NCI-H1694 treated with DMSO at 0.1 percent for 48 hours (cell line): ENCODE measurements around the gene YWHAB.

Experiments used
- DNase-seq: peaks from one replicate; lab custom pipeline; 2025; lab: John Stamatoyannopoulos, UW

Gene YWHAB

GRCh38 chr20:44914924-44915323 lies 29.4 kb downstream of the YWHAB start:
- no peak for DNase-seq

DNA sequence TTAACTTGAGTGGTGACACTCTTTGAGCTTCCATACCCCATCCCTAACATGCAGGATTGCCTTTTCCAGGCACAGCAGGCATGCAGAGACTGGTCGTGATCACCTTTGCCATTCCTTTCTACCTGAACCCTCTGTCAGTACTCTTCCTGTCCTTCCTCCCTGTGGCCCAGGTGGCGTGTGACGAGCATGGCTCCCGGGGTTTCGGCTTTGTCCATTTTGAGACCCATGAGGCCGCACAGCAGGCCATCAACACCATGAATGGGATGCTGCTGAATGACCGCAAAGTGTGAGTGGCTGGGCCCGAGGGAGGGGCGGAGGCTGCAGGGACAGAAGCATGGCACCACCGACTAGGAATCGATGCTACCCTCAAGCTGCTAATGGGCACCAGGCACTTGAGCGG lies 31.1 kb downstream of the YWHAB start:
- DNase-seq: no peak

- no peak for DNase-seq
Measured at GRCh38 chr20:44917399-44917798, 31.9 kb downstream of the YWHAB start.

DNA sequence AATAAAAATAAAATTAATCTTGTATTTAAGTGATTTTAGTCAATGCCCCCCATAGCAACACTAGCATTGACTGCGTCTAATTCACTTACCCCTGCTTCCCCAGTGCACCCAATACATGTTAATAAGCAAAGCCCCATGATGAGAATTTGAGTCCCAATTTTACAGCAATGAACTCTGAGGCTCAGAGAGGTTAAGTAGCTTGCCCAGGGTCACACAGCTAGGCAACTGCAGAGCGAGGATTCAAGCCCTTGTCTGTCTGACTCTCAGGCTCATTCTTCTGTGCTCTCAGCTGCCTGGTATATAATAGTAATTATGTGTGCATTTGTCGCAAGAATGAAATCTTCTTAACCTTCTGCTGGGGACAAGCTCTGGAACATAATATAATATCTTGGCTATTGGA lies 32.8 kb downstream of the YWHAB start:
- no peak for DNase-seq

- no peak for DNase-seq
Measured at GRCh38 chr20:44918761-44919160, 33.3 kb downstream of the YWHAB start.

- no peak for DNase-seq
Measured at GRCh38 chr20:44921447-44921846, 35.9 kb downstream of the YWHAB start.

GRCh38 chr20:44924541-44924940 lies 39.0 kb downstream of the YWHAB start:
- DNase-seq: no peak

GRCh38 chr20:44928595-44928994 lies 43.1 kb downstream of the YWHAB start:
- no peak for DNase-seq

DNA sequence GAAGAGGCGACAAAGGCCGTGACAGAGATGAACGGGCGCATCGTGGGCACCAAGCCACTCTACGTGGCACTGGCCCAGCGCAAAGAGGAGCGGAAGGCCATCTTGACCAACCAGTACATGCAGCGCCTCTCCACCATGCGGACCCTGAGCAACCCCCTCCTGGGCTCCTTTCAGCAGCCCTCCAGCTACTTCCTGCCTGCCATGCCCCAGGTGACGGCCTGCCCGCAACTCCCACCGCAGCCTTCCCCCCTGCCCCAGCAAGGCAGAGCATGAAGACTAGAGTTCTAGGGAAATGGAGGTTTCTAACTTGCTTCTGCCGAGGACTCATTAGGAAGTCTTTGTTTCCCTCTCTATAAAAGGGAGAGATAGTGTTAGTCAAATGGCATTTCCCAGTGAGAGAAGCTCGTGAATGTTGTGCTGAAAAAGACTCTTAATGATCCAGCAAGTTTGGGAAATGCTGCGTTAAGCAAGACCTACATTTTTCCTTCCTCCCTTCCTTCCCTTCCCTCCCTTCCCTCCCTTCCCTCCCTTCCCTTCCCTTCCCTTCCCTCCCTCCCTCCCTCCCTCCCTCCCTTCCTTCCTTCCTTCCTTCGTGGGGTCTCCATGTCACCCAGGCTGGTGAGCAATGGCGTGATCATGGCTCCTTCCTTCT lies 45.1 kb downstream of the YWHAB start:
- no peak for DNase-seq

DNA sequence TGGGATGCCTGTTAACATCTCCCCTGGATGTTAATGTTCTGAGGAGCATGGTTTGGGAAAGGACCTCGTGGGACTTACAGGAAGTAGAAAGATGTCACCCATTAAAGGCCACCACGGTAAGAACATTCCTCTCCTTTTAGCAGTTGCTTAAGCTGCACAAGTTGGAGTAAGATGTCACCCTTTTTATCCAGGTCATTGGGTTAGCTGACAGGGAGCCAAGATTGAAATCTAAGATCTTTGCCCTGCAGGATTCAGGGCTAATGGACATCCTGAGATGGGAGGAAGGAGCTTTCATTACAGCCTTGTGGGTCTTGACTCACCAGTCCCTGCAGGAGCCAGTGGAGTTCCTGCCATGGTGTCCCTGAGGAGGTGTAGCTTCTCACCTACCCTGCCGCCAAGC lies 46.4 kb downstream of the YWHAB start:
- no peak for DNase-seq

GRCh38 chr20:44932916-44933315 lies 47.4 kb downstream of the YWHAB start:
- DNase-seq: no peak

DNA sequence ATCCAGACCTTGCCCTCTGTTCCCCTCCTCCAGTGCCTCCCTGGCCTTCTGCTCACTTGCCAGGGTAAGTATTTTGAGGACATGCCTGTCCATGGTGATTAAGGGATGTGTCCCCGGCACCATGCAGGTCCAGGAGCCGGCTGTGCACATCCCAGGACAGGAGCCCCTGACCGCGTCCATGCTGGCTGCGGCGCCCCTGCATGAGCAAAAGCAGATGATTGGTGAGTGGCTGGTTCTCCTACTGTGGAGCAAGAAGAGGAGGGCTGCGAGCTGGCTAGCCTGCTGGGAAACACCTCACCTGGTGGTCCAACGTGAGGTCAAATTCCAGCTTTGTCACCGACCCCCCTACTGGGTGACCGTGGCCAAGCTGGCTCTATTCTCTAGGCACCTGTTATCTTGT lies 51.0 kb downstream of the YWHAB start:
- DNase-seq: no peak

- no peak for DNase-seq
Measured at GRCh38 chr20:44938637-44939036, 53.1 kb downstream of the YWHAB start.

GRCh38 chr20:44941120-44941691 lies 55.7 kb downstream of the YWHAB start:
- no peak for DNase-seq

- DNase-seq: no peak
Measured at GRCh38 chr20:44942264-44942973, 56.9 kb downstream of the YWHAB start.

GRCh38 chr20:44943828-44944227 lies 58.3 kb downstream of the YWHAB start:
- DNase-seq: no peak

DNA sequence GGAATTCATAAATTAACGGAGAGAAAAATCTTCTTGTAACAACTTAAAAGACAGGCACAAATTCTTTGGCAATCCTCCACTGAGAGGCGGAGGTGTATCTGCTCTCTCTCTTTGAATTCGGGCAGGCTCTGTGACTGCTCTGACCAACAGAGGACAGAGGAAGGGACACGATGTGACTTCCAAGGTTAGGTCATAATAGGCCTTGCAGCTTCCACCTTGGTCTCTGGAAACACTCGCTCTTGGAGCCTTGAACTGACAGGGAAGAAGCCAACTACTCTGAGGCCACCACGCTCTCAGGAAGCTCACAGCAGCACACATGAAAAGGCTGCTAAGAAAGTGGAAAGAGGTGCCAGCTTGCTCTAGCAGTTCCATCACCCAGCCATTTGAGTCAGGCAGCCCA lies 59.8 kb downstream of the YWHAB start:
- DNase-seq: no peak

DNA sequence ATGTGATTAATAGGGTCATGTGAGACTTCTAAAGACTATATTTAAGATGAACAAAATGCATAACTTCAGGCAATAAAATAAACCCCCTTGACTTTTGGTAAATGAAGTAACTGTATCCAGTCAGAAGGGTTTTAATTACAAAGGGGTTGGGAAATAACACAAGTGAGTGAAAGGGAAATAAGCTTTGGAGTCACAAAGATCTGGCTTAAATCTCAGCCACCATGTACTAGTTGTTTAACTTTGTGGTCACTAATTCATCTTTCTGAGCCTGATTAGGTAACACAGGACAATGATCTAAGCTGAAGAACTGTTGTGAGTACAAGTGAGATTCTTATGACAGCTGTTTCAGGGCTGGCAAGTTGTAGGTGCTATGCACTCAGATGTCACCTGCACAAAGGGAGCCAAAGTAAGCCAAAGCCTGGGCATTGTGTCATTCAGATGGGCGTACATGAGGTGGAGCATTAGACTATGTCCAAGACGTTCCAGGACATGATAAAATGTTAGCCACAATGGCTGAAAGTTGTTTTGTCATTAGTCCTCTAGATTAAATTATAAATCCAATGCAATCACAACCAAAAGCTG lies 60.9 kb downstream of the YWHAB start:
- no peak for DNase-seq

- DNase-seq: no peak
Measured at GRCh38 chr20:44948107-44948506, 62.6 kb downstream of the YWHAB start.

DNA sequence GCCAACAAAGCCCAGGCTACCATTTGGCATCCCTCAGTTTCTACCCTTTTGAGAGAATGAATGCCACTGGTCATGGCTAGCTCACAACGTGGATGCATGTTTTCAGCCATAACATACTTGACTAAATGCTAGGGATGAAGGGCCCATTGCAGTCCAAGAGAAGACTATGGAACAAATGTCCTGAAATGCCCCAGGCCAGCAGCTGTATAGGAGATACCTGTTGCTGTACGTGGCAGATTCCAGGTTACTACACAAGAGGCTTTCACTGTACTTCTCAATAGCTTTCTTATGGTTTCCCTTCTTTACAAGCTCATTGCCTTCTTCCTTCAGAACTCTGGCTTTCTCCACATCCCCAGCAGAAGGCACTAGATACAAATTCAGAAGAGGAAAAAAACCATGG lies 63.0 kb downstream of the YWHAB start:
- DNase-seq: no peak

DNA sequence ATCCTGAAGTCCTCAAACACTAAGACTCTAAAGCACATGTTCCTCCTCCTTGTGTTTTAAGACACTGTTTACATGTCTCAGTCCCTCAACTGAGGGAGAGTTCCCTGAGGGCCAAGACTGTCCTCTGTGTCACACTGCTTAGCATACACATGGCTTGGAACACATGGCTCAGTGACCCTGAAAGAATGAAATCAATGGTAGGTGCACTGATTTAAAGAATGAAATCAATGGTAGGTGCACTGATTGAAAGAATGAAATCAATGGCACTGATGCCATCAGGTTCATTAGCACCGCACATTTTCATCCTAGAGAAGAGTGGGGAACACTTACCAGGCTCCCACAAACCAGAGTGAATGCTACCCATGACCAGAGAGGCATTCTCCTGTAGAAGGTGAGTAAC lies 64.9 kb downstream of the YWHAB start:
- no peak for DNase-seq

DNA sequence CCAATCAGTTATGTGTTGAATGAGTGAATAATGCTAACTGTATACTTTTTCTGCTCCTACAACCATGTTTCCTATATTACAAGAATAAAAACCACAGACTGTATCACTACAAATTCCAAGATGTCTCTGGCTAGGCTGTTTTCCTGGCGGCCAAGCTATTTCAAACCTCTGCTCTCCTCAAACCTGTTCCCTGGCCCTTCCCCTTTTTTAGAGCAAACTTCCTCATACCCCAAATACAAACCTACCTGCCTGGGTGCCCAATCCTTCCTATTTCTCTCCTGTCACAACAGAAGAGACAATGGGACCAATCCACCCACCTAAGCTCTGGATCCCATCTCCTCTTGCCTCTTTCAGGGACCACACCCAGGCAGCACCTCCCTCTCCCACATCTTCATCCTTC lies 67.2 kb downstream of the YWHAB start:
- DNase-seq: no peak

- no peak for DNase-seq
Measured at GRCh38 chr20:44954211-44954610, 68.7 kb downstream of the YWHAB start.
